SK-N-SH treated with all-trans-retinoic acid at 6 μM for 48 hours (cell line): ENCODE results near the gene TARS1.

Experiments used
- ATAC-seq: fragments of 200-7000 bp; cut with Tn5 transposase; 3 replicates; pipeline ENCODE4 v1.9.1; 2020; ENCODE audit warnings: mild to moderate bottlenecking, moderate library complexity
- ARNTL ChIP-seq: fragments of 450-650 bp; formaldehyde crosslinking; IDR thresholded peaks from 2 replicates; pipeline ENCODE4 v1.5.0; 2020; ENCODE audit warnings: low read depth, mild to moderate bottlenecking, moderate library complexity, borderline replicate concordance
- CREB5 ChIP-seq: fragments of 250-450 bp; sonication (Bioruptor Pico); IDR thresholded peaks from 2 replicates; pipeline ENCODE4 v1.5.1; 2020; ENCODE audit warnings: low read depth, mild to moderate bottlenecking, moderate library complexity
- CSRNP3 ChIP-seq: fragments of 250-450 bp; sonication (Bioruptor Pico); IDR thresholded peaks from 2 replicates; pipeline ENCODE4 v1.5.1; 2021; ENCODE audit warnings: mild to moderate bottlenecking, moderate library complexity
- ESRRG ChIP-seq: fragments of 250-450 bp; sonication (Bioruptor Pico); IDR thresholded peaks from 2 replicates; pipeline ENCODE4 v1.6.1; 2021; ENCODE audit warnings: mild to moderate bottlenecking
- GLIS3 ChIP-seq: fragments of 250-450 bp; sonication (Bioruptor Pico); IDR thresholded peaks from 2 replicates; pipeline ENCODE4 v1.5.0; 2020; ENCODE audit warnings: mild to moderate bottlenecking, moderate library complexity
- ISL1 ChIP-seq: fragments of 250-450 bp; sonication (Bioruptor Pico); IDR thresholded peaks from 2 replicates; pipeline ENCODE4 v2.1.2; 2022; ENCODE audit warnings: mild to moderate bottlenecking, moderate library complexity
- OSR1 ChIP-seq: fragments of 250-450 bp; sonication (Bioruptor Pico); IDR thresholded peaks from 2 replicates; pipeline ENCODE4 v1.8.0; 2022; ENCODE audit warnings: moderate library complexity, mild to moderate bottlenecking, inconsistent platforms
- PATZ1 ChIP-seq: fragments of 250-450 bp; sonication (Bioruptor Pico); IDR thresholded peaks from 2 replicates; pipeline ENCODE4 v1.8.0; 2020; ENCODE audit warnings: mild to moderate bottlenecking, moderate library complexity, borderline replicate concordance
- POU6F1 ChIP-seq: fragments of 250-450 bp; sonication (Bioruptor Pico); IDR thresholded peaks from 2 replicates; pipeline ENCODE4 v1.8.0; 2021; ENCODE audit warnings: low read depth, mild to moderate bottlenecking, moderate library complexity, borderline replicate concordance
- PPARA ChIP-seq: fragments of 250-450 bp; sonication (Bioruptor Pico); IDR thresholded peaks from 2 replicates; pipeline ENCODE4 v1.5.0; 2020; ENCODE audit warnings: mild to moderate bottlenecking, borderline replicate concordance
- RARB ChIP-seq: fragments of 250-450 bp; sonication (Bioruptor Pico); IDR thresholded peaks from 2 replicates; pipeline ENCODE4 v1.8.0; 2021; ENCODE audit warnings: mild to moderate bottlenecking, moderate library complexity
- TCF4 ChIP-seq: fragments of 250-450 bp; sonication (Bioruptor Pico); IDR thresholded peaks from 2 replicates; pipeline ENCODE4 v1.8.0; 2021; ENCODE audit warnings: mild to moderate bottlenecking, moderate library complexity, borderline replicate concordance
- TOX ChIP-seq: fragments of 250-450 bp; sonication (Bioruptor Pico); IDR thresholded peaks from 2 replicates; pipeline ENCODE4 v1.8.0; 2021; ENCODE audit warnings: mild to moderate bottlenecking, moderate library complexity, borderline replicate concordance
- TSHZ2 ChIP-seq: fragments of 250-450 bp; sonication (Bioruptor Pico); IDR thresholded peaks from 2 replicates; pipeline ENCODE4 v1.5.0; 2020; ENCODE audit warnings: mild to moderate bottlenecking, moderate library complexity
- ZC3H10 ChIP-seq: fragments of 250-450 bp; sonication (Bioruptor Pico); IDR thresholded peaks from 2 replicates; pipeline ENCODE4 v1.5.1; 2021; ENCODE audit warnings: mild to moderate bottlenecking, moderate library complexity
- ZFP30 ChIP-seq: fragments of 450-650 bp; formaldehyde crosslinking; IDR thresholded peaks from 2 replicates; pipeline ENCODE4 v1.5.0; 2022; ENCODE audit warnings: mild to moderate bottlenecking, moderate library complexity
- ZNF565 ChIP-seq: fragments of 450-650 bp; formaldehyde crosslinking; conservative IDR thresholded peaks from 2 replicates; pipeline ENCODE4 v1.5.0; 2020; ENCODE audit warnings: low read depth, mild to moderate bottlenecking, moderate library complexity
- ZNF8 ChIP-seq: fragments of 450-650 bp; formaldehyde crosslinking; IDR thresholded peaks from 2 replicates; pipeline ENCODE4 v1.5.0; 2020; ENCODE audit warnings: mild to moderate bottlenecking, moderate library complexity

TARS1 gene

GRCh38 chr5:33445798-33446197 is 5.0 kb downstream of the TARS1 start:
- ATAC-seq: no peak
- no peak for TF ChIP-seq TOX
- TF ChIP-seq ZFP30 (CRISPR knock-in tag): no peak
- TF ChIP-seq ISL1: no peak
- TF ChIP-seq PATZ1 (CRISPR knock-in tag): no peak
- TF ChIP-seq RARB: no peak
- no peak for TF ChIP-seq TCF4 (CRISPR knock-in tag)
- TF ChIP-seq CSRNP3 (CRISPR knock-in tag): no peak
- TF ChIP-seq ARNTL: no peak
- no peak for TF ChIP-seq PPARA (CRISPR knock-in tag)
- TF ChIP-seq OSR1 (CRISPR knock-in tag): no peak
- TF ChIP-seq GLIS3 (CRISPR knock-in tag): no peak
- TF ChIP-seq ZNF565 (CRISPR knock-in tag): no peak

GRCh38 chr5:33448118-33448517 is 7.4 kb downstream of the TARS1 start:
- TF ChIP-seq GLIS3 (CRISPR knock-in tag): no peak
- no peak for TF ChIP-seq ZFP30 (CRISPR knock-in tag)
- no peak for TF ChIP-seq ZNF8
- TF ChIP-seq ZC3H10 (CRISPR knock-in tag): no peak
- TF ChIP-seq PPARA (CRISPR knock-in tag): no peak
- no peak for TF ChIP-seq PATZ1 (CRISPR knock-in tag)
- no peak for TF ChIP-seq OSR1 (CRISPR knock-in tag)
- TF ChIP-seq RARB: no peak
- TF ChIP-seq CREB5 (CRISPR knock-in tag): no peak
- TF ChIP-seq TCF4 (CRISPR knock-in tag): no peak
- no peak for TF ChIP-seq ESRRG (CRISPR knock-in tag)
- TF ChIP-seq ARNTL: no peak
- TF ChIP-seq POU6F1: no peak
- TF ChIP-seq TSHZ2: no peak
- TF ChIP-seq TOX: no peak
- no peak for TF ChIP-seq CSRNP3 (CRISPR knock-in tag)
- ATAC-seq: no peak
